Right lobe of liver (tissue), 4 donors: ENCODE data around the gene KIAA0319L.

Experiments used
- POLR2A ChIP-seq: fragments of 450-650 bp; IDR thresholded peaks from one replicate; pipeline ENCODE4 v1.6.1; 2017; ENCODE audit warnings: antibody characterized with exemption, mild to moderate bottlenecking
- TF ChIP-seq, protein P1 (sequence below), 4 donors: fragments of 200-600 bp in 3 of 4; fragments of 450-650 bp in 1 of 4; IDR thresholded peaks; one replicate each; pipeline versions ENCODE4 v1.5.1 to v1.8.0; 2016 to 2022; ENCODE audit warnings: antibody characterized with exemption in 4 of 4, mild to moderate bottlenecking in 2 of 4
- donor health status: DM: no; HTN: no; CAD: no.
- donor health status: DM: no; HTN: no; CAD: no.
- donor health status: DM: no; HTN: yes; CAD: no.

DNA sequence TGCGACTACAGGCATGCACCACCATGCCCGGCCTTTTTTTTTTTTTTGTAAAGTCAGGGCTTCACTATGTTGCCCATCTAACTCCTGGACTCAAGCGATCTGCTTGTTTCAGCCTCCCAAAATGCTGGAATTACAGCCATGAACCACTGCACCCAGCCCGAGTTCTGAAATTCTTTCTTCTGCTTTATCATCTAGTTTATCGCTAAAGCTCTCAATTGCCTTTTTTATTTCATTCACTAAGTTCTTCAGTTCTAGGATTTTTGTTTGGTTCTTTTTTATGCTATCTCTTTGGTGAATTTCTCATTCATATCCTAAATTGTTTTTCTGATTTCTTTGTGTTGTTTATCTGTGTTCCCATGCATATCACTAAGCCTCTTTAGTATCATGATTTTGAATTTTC is 27.0 kb downstream of the KIAA0319L start:
- TF ChIP-seq, protein P1, sequence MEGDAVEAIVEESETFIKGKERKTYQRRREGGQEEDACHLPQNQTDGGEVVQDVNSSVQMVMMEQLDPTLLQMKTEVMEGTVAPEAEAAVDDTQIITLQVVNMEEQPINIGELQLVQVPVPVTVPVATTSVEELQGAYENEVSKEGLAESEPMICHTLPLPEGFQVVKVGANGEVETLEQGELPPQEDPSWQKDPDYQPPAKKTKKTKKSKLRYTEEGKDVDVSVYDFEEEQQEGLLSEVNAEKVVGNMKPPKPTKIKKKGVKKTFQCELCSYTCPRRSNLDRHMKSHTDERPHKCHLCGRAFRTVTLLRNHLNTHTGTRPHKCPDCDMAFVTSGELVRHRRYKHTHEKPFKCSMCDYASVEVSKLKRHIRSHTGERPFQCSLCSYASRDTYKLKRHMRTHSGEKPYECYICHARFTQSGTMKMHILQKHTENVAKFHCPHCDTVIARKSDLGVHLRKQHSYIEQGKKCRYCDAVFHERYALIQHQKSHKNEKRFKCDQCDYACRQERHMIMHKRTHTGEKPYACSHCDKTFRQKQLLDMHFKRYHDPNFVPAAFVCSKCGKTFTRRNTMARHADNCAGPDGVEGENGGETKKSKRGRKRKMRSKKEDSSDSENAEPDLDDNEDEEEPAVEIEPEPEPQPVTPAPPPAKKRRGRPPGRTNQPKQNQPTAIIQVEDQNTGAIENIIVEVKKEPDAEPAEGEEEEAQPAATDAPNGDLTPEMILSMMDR (IDR thresholded peaks at IDR 0.05), result no peak
- TF ChIP-seq POLR2A, result no peak
